ENCODE measurements around the gene FAM163A. TPM values are rescaled to one million over a fixed set of nuclear protein-coding genes. Genes with fewer than 3 reads are reported as not detected.

Gene FAM163A
- total and polyA plus RNA-seq, 2 donors from 2014 or later, result not detected

- Histone ChIP-seq H3K4me1 (ENCODE audit: control insufficient read depth in 2 of 3, insufficient read depth in 2 of 3, low read depth in 1 of 3, low read length in 3 of 3) (no peaks in the 10 kb centered on the region), H3K4me3 (ENCODE audit: low read length in 3 of 3) (no peak overlapping the region), H3K27ac (ENCODE audit: low read depth in 2 of 2, low read length in 2 of 2) (no peak overlapping the region), H3K9ac (ENCODE audit: low read length in 3 of 3) (no peak overlapping the region), H3K36me3 (ENCODE audit: control insufficient read depth in 2 of 3, insufficient read depth in 3 of 3, low read length in 3 of 3) (no peaks in the 10 kb centered on the region), H3K9me3 (ENCODE audit: control insufficient read depth in 2 of 3, insufficient read depth in 1 of 3, low read length in 3 of 3) (no peaks in the 10 kb centered on the region), H3K27me3 (ENCODE audit: control insufficient read depth, insufficient read depth, low read length) (no peaks in the 10 kb centered on the region)
- intact Hi-C loops (cut with DNase I), result no loop called here
- DNase-seq, result no peak
- no peak for TF ChIP-seq CTCF (IDR thresholded peaks at IDR 0.05; ENCODE audit: borderline replicate concordance, extremely low read depth, insufficient read depth)
- no peak for FAIRE-seq
These were observed 14.8 kb upstream of the FAM163A start for GRCh38 chr1:179728271-179728670.

- no peaks in the 10 kb centered on the region for H3K9me3 ChIP-seq (ENCODE audit: control insufficient read depth in 2 of 3, insufficient read depth in 1 of 3, low read length in 3 of 3)
- no peaks in the 10 kb centered on the region for H3K4me1 ChIP-seq (ENCODE audit: control insufficient read depth in 2 of 3, insufficient read depth in 2 of 3, low read depth in 1 of 3, low read length in 3 of 3)
- intact Hi-C loops (cut with DNase I), result no loop called here
- DNase-seq (no peak), FAIRE-seq (no peak)
- no peak overlapping the region for H3K4me3 ChIP-seq (ENCODE audit: low read length in 3 of 3)
- H3K27me3 ChIP-seq (ENCODE audit: control insufficient read depth, insufficient read depth, low read length), result no peaks in the 10 kb centered on the region
- no peak overlapping the region for H3K27ac ChIP-seq (ENCODE audit: low read depth in 2 of 2, low read length in 2 of 2)
- no peaks in the 10 kb centered on the region for H3K36me3 ChIP-seq (ENCODE audit: control insufficient read depth in 2 of 3, insufficient read depth in 3 of 3, low read length in 3 of 3)
- no peak for TF ChIP-seq CTCF (IDR thresholded peaks at IDR 0.05; ENCODE audit: borderline replicate concordance, extremely low read depth, insufficient read depth)
- no peak overlapping the region for H3K9ac ChIP-seq (ENCODE audit: low read length in 3 of 3)
These were observed 13.2 kb upstream of the FAM163A start for GRCh38 chr1:179729881-179730280.

GRCh38 chr1:179731643-179732042 lies 11.4 kb upstream of the FAM163A start:
- Histone ChIP-seq H3K36me3 (ENCODE audit: control insufficient read depth in 2 of 3, insufficient read depth in 3 of 3, low read length in 3 of 3) (no peaks in the 10 kb centered on the region), H3K27ac (ENCODE audit: low read depth in 2 of 2, low read length in 2 of 2) (no peak overlapping the region), H3K9ac (ENCODE audit: low read length in 3 of 3) (no peak overlapping the region), H3K4me1 (ENCODE audit: control insufficient read depth in 2 of 3, insufficient read depth in 2 of 3, low read depth in 1 of 3, low read length in 3 of 3) (no peaks in the 10 kb centered on the region), H3K9me3 (ENCODE audit: control insufficient read depth in 2 of 3, insufficient read depth in 1 of 3, low read length in 3 of 3) (no peaks in the 10 kb centered on the region), H3K4me3 (ENCODE audit: low read length in 3 of 3) (no peak overlapping the region), H3K27me3 (ENCODE audit: control insufficient read depth, insufficient read depth, low read length) (no peaks in the 10 kb centered on the region)
- intact Hi-C loops (cut with DNase I), result no loop called here
- no peak for FAIRE-seq
- no peak for DNase-seq
- no peak for TF ChIP-seq CTCF (IDR thresholded peaks at IDR 0.05; ENCODE audit: borderline replicate concordance, extremely low read depth, insufficient read depth)

GRCh38 chr1:179742291-179742690 lies 800 bp upstream of the FAM163A start:
- no peak overlapping the region for H3K9ac ChIP-seq (ENCODE audit: low read length in 3 of 3)
- no peaks in the 10 kb centered on the region for H3K36me3 ChIP-seq (ENCODE audit: control insufficient read depth in 2 of 3, insufficient read depth in 3 of 3, low read length in 3 of 3)
- no peak for FAIRE-seq
- DNase-seq, result no peak
- TF ChIP-seq CTCF (IDR thresholded peaks at IDR 0.05; ENCODE audit: borderline replicate concordance, extremely low read depth, insufficient read depth), result no peak
- intact Hi-C loops (cut with DNase I), result no loop called here
- no peak overlapping the region for H3K4me3 ChIP-seq (ENCODE audit: low read length in 3 of 3)
- H3K27me3 ChIP-seq (ENCODE audit: control insufficient read depth, insufficient read depth, low read length), result peaks cover 23% of the 10 kb centered on the region
- no peaks in the 10 kb centered on the region for H3K9me3 ChIP-seq (ENCODE audit: control insufficient read depth in 2 of 3, insufficient read depth in 1 of 3, low read length in 3 of 3)
- H3K4me1 ChIP-seq (ENCODE audit: control insufficient read depth in 2 of 3, insufficient read depth in 2 of 3, low read depth in 1 of 3, low read length in 3 of 3), result peaks cover 0 to 3% (median 0%) of the 10 kb centered on the region in 3 donors
- no peak overlapping the region for H3K27ac ChIP-seq (ENCODE audit: low read depth in 2 of 2, low read length in 2 of 2)

Measured in kidney (tissue), 14 donors.